PC-9 (cell line): ENCODE results near the gene RTKN.

Source experiments
- CTCF ChIP-seq: fragments of 200-600 bp; sonication (generic); conservative IDR thresholded peaks from 2 replicates; pipeline ENCODE4 v1.6.1; 2017; ENCODE audit warnings: mixed run types, antibody characterized with exemption, mild to moderate bottlenecking, moderate library complexity
- EZH2 ChIP-seq: fragments of 200-600 bp; sonication (generic); IDR thresholded peaks from 2 replicates; pipeline ENCODE4 v1.8.0; 2017; ENCODE audit warnings: antibody characterized with exemption, low read depth

- TF ChIP-seq CTCF = no peak
- TF ChIP-seq EZH2 = no peak
Observed at GRCh38 chr2:74391209-74391579, 50.5 kb downstream of the RTKN start.
